H1 (cell line): ENCODE results near the gene DNAH8. TPM values are rescaled to one million over a fixed set of nuclear protein-coding genes. Genes with fewer than 3 reads are reported as not detected.

Source experiments
- CTCF ChIA-PET: fragments of 300-600 bp; sonication (Branson Sonifier 250); formaldehyde crosslinking; loops from one replicate; lab custom pipeline; 2021; ENCODE audit not compliant: partially characterized antibody; lab: Charles Lee
- POLR2A ChIA-PET: fragments of 300-600 bp; sonication (Branson Sonifier 250); formaldehyde crosslinking; loops from one replicate; lab custom pipeline; 2021; ENCODE audit warnings: inconsistent platforms; ENCODE audit not compliant: partially characterized antibody; lab: Charles Lee
- DNase-seq, 2 experiments: peaks; one replicate each; pipeline versions ENCODE4 v3.0.0 to v3.0.0-alpha.2; 2010 to 2022; ENCODE audit warnings: low spot score in 2 of 2, low read depth in 1 of 2, mixed read lengths in 1 of 2
- FAIRE-seq: peaks from 2 replicates; lab custom pipeline; 2011; peaks lifted over from hg19 to GRCh38; lab: Jason Lieb, UNC
- H2AFZ ChIP-seq: 2 replicates; pipeline ENCODE4 v1.8.1; 2012; ENCODE audit warnings: low read length, inconsistent platforms
- H2AK5ac ChIP-seq: 2 replicates; pipeline ENCODE4 v1.6.1; 2013; ENCODE audit warnings: low read depth, low read length
- H2BK120ac ChIP-seq: replicated peaks from 2 replicates; pipeline ENCODE3; 2013; ENCODE audit warnings: low read depth, low read length, inconsistent platforms
- H2BK12ac ChIP-seq: 2 replicates; pipeline ENCODE4 v1.6.1; 2013; ENCODE audit warnings: low read depth, low read length
- H2BK15ac ChIP-seq: 2 replicates; pipeline ENCODE4 v1.6.1; 2013; ENCODE audit warnings: low read length
- H2BK20ac ChIP-seq: 2 replicates; pipeline ENCODE4 v1.6.1; 2013; ENCODE audit warnings: low read length
- H2BK5ac ChIP-seq: 2 replicates; pipeline ENCODE4 v1.6.1; 2013; ENCODE audit warnings: low read depth, low read length
- H3K14ac ChIP-seq: 2 replicates; pipeline ENCODE4 v1.6.1; 2013; ENCODE audit warnings: inconsistent platforms; ENCODE audit not compliant: insufficient read length
- H3K18ac ChIP-seq: 2 replicates; pipeline ENCODE4 v1.6.1; 2013; ENCODE audit warnings: low read length; ENCODE audit errors: extremely low read depth
- H3K23ac ChIP-seq: 2 replicates; pipeline ENCODE4 v1.6.1; 2013; ENCODE audit warnings: inconsistent platforms; ENCODE audit not compliant: insufficient read length
- H3K23me2 ChIP-seq: 2 replicates; pipeline ENCODE4 v1.6.1; 2013; ENCODE audit warnings: low read depth, low read length
- H3K27ac ChIP-seq: 2 replicates; pipeline ENCODE4 v1.6.1; 2011; ENCODE audit warnings: low read depth, low read length, inconsistent platforms
- H3K27me3 ChIP-seq, 4 experiments: replicated peaks in 1 of 4; 1 replicate in 1 of 4; 2 replicates in 3 of 4; pipeline versions ENCODE4 v1.6.1 to v1.8.1; 2011 to 2013; ENCODE audit warnings: low read length in 3 of 4, mild to moderate bottlenecking in 3 of 4, inconsistent platforms in 2 of 4, mixed read lengths in 2 of 4, moderate library complexity in 1 of 4; ENCODE audit not compliant: control insufficient read depth in 3 of 4, insufficient read depth in 3 of 4; ENCODE audit errors: extremely low read depth in 1 of 4
- H3K36me3 ChIP-seq, 4 experiments: 2 replicates each; pipeline versions ENCODE4 v1.6.1 to v1.8.1; 2011 to 2013; ENCODE audit warnings: mild to moderate bottlenecking in 4 of 4, low read length in 3 of 4, moderate library complexity in 2 of 4, control low read depth in 1 of 4, inconsistent platforms in 1 of 4; ENCODE audit not compliant: insufficient read depth in 4 of 4, control insufficient read depth in 2 of 4
- H3K4ac ChIP-seq: replicated peaks from 2 replicates; pipeline ENCODE3; 2013; ENCODE audit warnings: low read length, low read depth, mixed read lengths, inconsistent platforms; ENCODE audit not compliant: insufficient read length
- H3K4me1 ChIP-seq, 4 experiments: replicated peaks in 1 of 4; 1 replicate in 1 of 4; 2 replicates in 3 of 4; pipeline versions ENCODE4 v1.6.1 to v1.8.1; 2011 to 2013; ENCODE audit warnings: low read length in 3 of 4, inconsistent platforms in 2 of 4, mixed read lengths in 1 of 4; ENCODE audit not compliant: insufficient read depth in 4 of 4, control insufficient read depth in 3 of 4
- H3K4me2 ChIP-seq, 2 experiments: 2 replicates each; pipeline versions ENCODE4 v1.6.1 to v1.8.1; 2011 to 2013; ENCODE audit warnings: low read depth in 2 of 2, low read length in 2 of 2, control low read depth in 1 of 2, inconsistent platforms in 1 of 2, mild to moderate bottlenecking in 1 of 2; ENCODE audit not compliant: insufficient read depth in 1 of 2
- H3K4me3 ChIP-seq, 4 experiments: fragments of 200-600, 300-600 bp in 1 of 4; sonication (generic), shearing (Covaris generic), sonication (Bioruptor Twin) in 1 of 4; 2 replicates each; pipeline versions ENCODE4 v1.5.1 to v1.8.1; 2011 to 2016; ENCODE audit warnings: low read length in 4 of 4, low read depth in 3 of 4, control low read depth in 2 of 4, inconsistent platforms in 2 of 4, mild to moderate bottlenecking in 2 of 4, mixed read lengths in 1 of 4, moderate library complexity in 1 of 4; ENCODE audit not compliant: insufficient read depth in 2 of 4; ENCODE audit errors: extremely low read depth in 1 of 4
- H3K56ac ChIP-seq: replicated peaks from 2 replicates; pipeline ENCODE3; 2013; ENCODE audit warnings: low read depth, mild to moderate bottlenecking, mixed read lengths, low read length, inconsistent platforms; ENCODE audit not compliant: insufficient read length
- H3K79me1 ChIP-seq: 2 replicates; pipeline ENCODE4 v1.6.1; 2013; ENCODE audit warnings: low read depth, low read length, control low read depth
- H3K79me2 ChIP-seq, 2 experiments: 2 replicates each; pipeline versions ENCODE4 v1.6.1 to v1.8.1; 2012 to 2013; ENCODE audit warnings: low read length in 2 of 2, mild to moderate bottlenecking in 2 of 2, inconsistent platforms in 1 of 2; ENCODE audit not compliant: insufficient read depth in 2 of 2, control insufficient read depth in 1 of 2
- H3K9ac ChIP-seq, 4 experiments: replicated peaks in 1 of 4; 1 replicate in 1 of 4; 2 replicates in 3 of 4; pipeline versions ENCODE4 v1.6.1 to v1.8.1; 2011 to 2013; ENCODE audit warnings: low read depth in 3 of 4, low read length in 3 of 4, control low read depth in 2 of 4, mild to moderate bottlenecking in 2 of 4, moderate library complexity in 2 of 4, inconsistent platforms in 1 of 4; ENCODE audit errors: extremely low read depth in 1 of 4
- H3K9me3 ChIP-seq, 2 experiments: 2 replicates each; pipeline versions ENCODE4 v1.6.1 to v1.8.1; 2012 to 2013; ENCODE audit warnings: mild to moderate bottlenecking in 2 of 2, moderate library complexity in 2 of 2, control low read depth in 1 of 2, inconsistent platforms in 1 of 2, low read depth in 1 of 2, low read length in 1 of 2, mixed read lengths in 1 of 2; ENCODE audit not compliant: insufficient read depth in 2 of 2
- H4K20me1 ChIP-seq, 2 experiments: replicated peaks in 1 of 2; 2 replicates each; pipeline versions ENCODE3 to v1.8.1; 2011 to 2013; ENCODE audit warnings: inconsistent platforms in 2 of 2, low read length in 2 of 2, mild to moderate bottlenecking in 1 of 2; ENCODE audit not compliant: insufficient read depth in 2 of 2, control insufficient read depth in 1 of 2
- H4K5ac ChIP-seq: 2 replicates; pipeline ENCODE4 v1.6.1; 2013; ENCODE audit warnings: low read length, low read depth, mixed read lengths, inconsistent platforms; ENCODE audit not compliant: insufficient read length
- H4K8ac ChIP-seq: 2 replicates; pipeline ENCODE4 v1.8.0; 2013; ENCODE audit warnings: mild to moderate bottlenecking, moderate library complexity, low read length, inconsistent platforms; ENCODE audit not compliant: insufficient read depth; ENCODE audit errors: extremely low read depth
- H4K91ac ChIP-seq: replicated peaks from 2 replicates; pipeline ENCODE3; 2013; ENCODE audit warnings: low read length, mixed read lengths, inconsistent platforms; ENCODE audit not compliant: insufficient read length
- FOSL1 ChIP-seq: IDR thresholded peaks from 2 replicates; pipeline ENCODE4 v1.6.1; 2011; ENCODE audit warnings: mild to moderate bottlenecking, low read depth, low read length, moderate library complexity; ENCODE audit not compliant: insufficient read depth
- PHF8 ChIP-seq: fragments of 200-600 bp; sonication (generic); conservative IDR thresholded peaks from 2 replicates; pipeline ENCODE4 v1.7.1; 2012; ENCODE audit warnings: low read depth, mild to moderate bottlenecking, inconsistent platforms, low read length, moderate library complexity
- POLR2AphosphoS5 ChIP-seq: IDR thresholded peaks from 2 replicates; pipeline ENCODE4 v1.6.1; 2011; ENCODE audit warnings: low read depth, low read length
- WGBS, 2 experiments: shearing (Covaris generic) in 1 of 2; methylation state at CpG; one replicate each; pipeline versions ENCODE4 v1.1.6 to v1.1.7; 2013 to 2015; ENCODE audit warnings: low lambda C conversion rate in 2 of 2, mixed read lengths in 2 of 2, inconsistent platforms in 1 of 2, low coverage in 1 of 2, missing lambda C conversion rate in 1 of 2; ENCODE audit not compliant: insufficient replicate concordance in 2 of 2, insufficient coverage in 1 of 2, insufficient read length in 1 of 2; ENCODE audit errors: extremely low coverage in 1 of 2, missing lambda C conversion rate in 1 of 2; 5-methylcytosine and 5-hydroxymethylcytosine counted together
- polyA plus RNA-seq, 7 experiments: library from polyadenylated mRNA; depleted of rRNA in 3 of 7; stranded (reverse) in 5 of 7; unstranded in 2 of 7; fragments of >200 nt in 5 of 7; fragments of 200-250 nt in 2 of 7; gene quantifications; 1 replicate in 5 of 7; 2 replicates in 1 of 7; 4 replicates in 1 of 7; pipeline versions ENCODE4 v1.2.1 to v1.2.3, GENCODE V29; 2011 to 2013; ENCODE audit warnings: missing spikeins in 2 of 7, mixed read lengths in 2 of 7
- total RNA-seq: library from RNA; stranded (reverse); fragmentation: NEBNext Ultra II Directional; extraction: Animal tissue kit (Norgen Biotek cat#: 25700); gene quantifications from 2 replicates; pipeline ENCODE4 v1.2.1, GENCODE V29; 2021
- TF ChIP-seq, protein P1 (sequence below): IDR thresholded peaks from 2 replicates; pipeline ENCODE4 v1.6.1; 2011; ENCODE audit warnings: low read depth, mild to moderate bottlenecking, low read length; ENCODE audit not compliant: insufficient read depth
- TF ChIP-seq, protein P2 (sequence below): IDR thresholded peaks from 2 replicates; pipeline ENCODE4 v1.6.1; 2012; ENCODE audit warnings: inconsistent platforms

The DNAH8 gene
- total and polyA plus RNA-seq, 2 of the 8 experiments (the other 6 are each of a cell fraction or from before 2014, with no cell fraction given) = under 0.01 TPM; not detected in 1

DNA sequence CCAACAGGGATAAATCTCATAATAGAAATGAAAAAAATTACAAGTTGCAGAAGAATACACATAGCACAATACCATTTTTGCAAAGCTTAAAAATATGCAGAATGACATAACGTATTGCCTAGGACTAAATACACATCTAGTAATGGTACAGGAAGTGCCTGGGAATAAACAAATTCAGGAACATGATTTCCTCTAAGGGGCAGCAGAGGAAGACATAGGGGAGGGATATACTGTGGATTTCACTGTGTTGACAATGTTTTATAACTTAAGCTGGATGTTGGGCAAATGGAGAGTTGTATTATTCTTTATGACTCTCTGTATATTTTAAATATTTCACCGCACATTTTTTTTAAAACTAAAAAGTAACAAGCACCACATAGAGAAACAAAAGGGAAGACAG is 6.6 kb upstream of the DNAH8 start:
- Histone ChIP-seq H2BK5ac (no peak overlapping the region), H4K8ac (no peak overlapping the region), H2BK12ac (no peak overlapping the region), H3K56ac (no peak overlapping the region), H2BK15ac (no peak overlapping the region), H3K27ac (no peak overlapping the region), H3K4me3 (no peak overlapping the region), H2AK5ac (no peak overlapping the region), H3K9ac (no peak overlapping the region), H4K5ac (no peak overlapping the region), H2BK120ac (no peak overlapping the region), H3K14ac (no peak overlapping the region), H3K18ac (no peak overlapping the region), H3K23me2 (no peaks in the 10 kb centered on the region), H2AFZ (no peak overlapping the region), H3K23ac (no peak overlapping the region), H3K4me1 (no peaks in the 10 kb centered on the region), H3K79me1 (no peaks in the 10 kb centered on the region), H4K20me1 (no peaks in the 10 kb centered on the region), H3K4me2 (no peak overlapping the region), H4K91ac (no peak overlapping the region), H2BK20ac (no peak overlapping the region), H3K4ac (no peak overlapping the region), H3K79me2 (no peaks in the 10 kb centered on the region), H3K9me3 (peaks cover 2 to 3% of the 10 kb centered on the region in 2 experiments; a peak in 1 of 4 replicates), H3K27me3 (peaks cover 0 to 1% (median 0%) of the 10 kb centered on the region in 4 experiments; a peak in 3 of 7 replicates), H3K36me3 (no peaks in the 10 kb centered on the region; a peak in 1 of 8 replicates)
- ChIA-PET POLR2A (interaction anchor here (0.7 kb wide), 1 partner anchor 133 kb away, joined by 3 read pairs; no protein-coding TSS in a partner anchor), CTCF (no interaction called here)
- FAIRE-seq = no peak
- WGBS, 2 experiments = 84% methylated on average over 2 of the region's 2 CpGs; no CpG with 5 or more reads in 1 of the 2 experiments
- no peak for DNase-seq
- TF ChIP-seq POLR2AphosphoS5 (no peak), PHF8 (no peak), FOSL1 (no peak)
- TF ChIP-seq, protein P1, sequence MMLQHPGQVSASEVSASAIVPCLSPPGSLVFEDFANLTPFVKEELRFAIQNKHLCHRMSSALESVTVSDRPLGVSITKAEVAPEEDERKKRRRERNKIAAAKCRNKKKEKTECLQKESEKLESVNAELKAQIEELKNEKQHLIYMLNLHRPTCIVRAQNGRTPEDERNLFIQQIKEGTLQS = no peak
- TF ChIP-seq, protein P2, sequence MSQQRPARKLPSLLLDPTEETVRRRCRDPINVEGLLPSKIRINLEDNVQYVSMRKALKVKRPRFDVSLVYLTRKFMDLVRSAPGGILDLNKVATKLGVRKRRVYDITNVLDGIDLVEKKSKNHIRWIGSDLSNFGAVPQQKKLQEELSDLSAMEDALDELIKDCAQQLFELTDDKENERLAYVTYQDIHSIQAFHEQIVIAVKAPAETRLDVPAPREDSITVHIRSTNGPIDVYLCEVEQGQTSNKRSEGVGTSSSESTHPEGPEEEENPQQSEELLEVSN = no peak
